Astrocyte of the cerebellum (primary cell): ENCODE data around the gene C19orf47.

ENCODE experiments used
- DNase-seq: peaks from one replicate; pipeline ENCODE4 v3.0.0-alpha.2; 2011; ENCODE audit warnings: low read depth
- H3K4me3 ChIP-seq: 2 replicates; pipeline ENCODE4 v1.5.1; 2011; ENCODE audit warnings: mild to moderate bottlenecking, low read depth, low read length, moderate library complexity
- CTCF ChIP-seq: IDR thresholded peaks from 2 replicates; pipeline ENCODE4 v1.5.1; 2012; ENCODE audit warnings: low read length, low read depth, moderate library complexity, mild to moderate bottlenecking; ENCODE audit errors: missing control alignments
- in situ Hi-C: cut with HindIII; loops from 2 replicates; pipeline ENCODE4 v1.10.0; 2017; ENCODE audit warnings: low sequenced_read_pairs

The C19orf47 gene

GRCh38 chr19:40348961-40349507, 837 bp upstream of the C19orf47 start:
- in situ Hi-C loops = no loop called here
- TF ChIP-seq CTCF = no peak
- H3K4me3 ChIP-seq = peak overlapping the region; percentile 93
- DNase-seq = no peak

- H3K4me3 ChIP-seq = no peak overlapping the region
- no peak for TF ChIP-seq CTCF
- in situ Hi-C loops = no loop called here
- DNase-seq = no peak
Measured at GRCh38 chr19:40344422-40344821, 3.8 kb downstream of the C19orf47 start.

GRCh38 chr19:40342644-40343311, 5.4 kb downstream of the C19orf47 start:
- no peak overlapping the region for H3K4me3 ChIP-seq
- in situ Hi-C loops = no loop called here
- TF ChIP-seq CTCF = no peak
- DNase-seq = no peak

- TF ChIP-seq CTCF = no peak
- in situ Hi-C loops = no loop called here
- no peak overlapping the region for H3K4me3 ChIP-seq
- DNase-seq = no peak
Measured at GRCh38 chr19:40341601-40342482, 6.4 kb downstream of the C19orf47 start.

GRCh38 chr19:40339018-40339728, 9.0 kb downstream of the C19orf47 start:
- no peak for DNase-seq
- no peak for TF ChIP-seq CTCF
- in situ Hi-C loops = no loop called here
- no peak overlapping the region for H3K4me3 ChIP-seq

GRCh38 chr19:40337594-40337993, 10.6 kb downstream of the C19orf47 start:
- in situ Hi-C loops = no loop called here
- H3K4me3 ChIP-seq = no peak overlapping the region
- no peak for DNase-seq
- TF ChIP-seq CTCF = no peak
